ENCODE data around the gene OXA1L.

Gene OXA1L

GRCh38 chr14:22748206-22748605, 18.3 kb upstream of the OXA1L start:
- peak overlapping the region; percentile 38; the same call in 1 of the 2 replicates for H3K4me2 ChIP-seq (ENCODE audit: low read depth, low read length)
- no peaks in the 10 kb centered on the region for H3K27me3 ChIP-seq (replicated peaks; ENCODE audit: insufficient read depth, low read length)
- no peaks in the 10 kb centered on the region for H3K9me3 ChIP-seq (replicated peaks; ENCODE audit: insufficient read depth, low read length)
- peaks cover 17% of the 10 kb centered on the region; the same call in 1 of the 2 replicates for H3K4me1 ChIP-seq (ENCODE audit: low read length)
- no peaks in the 10 kb centered on the region for H3K79me2 ChIP-seq (ENCODE audit: low read length)
- DNase-seq: no peak
- H3K9me2 ChIP-seq (replicated peaks; ENCODE audit: insufficient read depth, low read length): no peaks in the 10 kb centered on the region
- peak overlapping the region; percentile 64 for H2AFZ ChIP-seq (ENCODE audit: low read length)
- no peaks in the 10 kb centered on the region for H4K20me1 ChIP-seq (ENCODE audit: insufficient read depth, low read length)
- no peak overlapping the region for H3K4me3 ChIP-seq (ENCODE audit: low read length)
- peak overlapping the region; percentile 30; the same call in 1 of the 2 replicates for H3K27ac ChIP-seq (ENCODE audit: low read length)
- 0 out of 2 replicates have a peak, but pooled peaks cover 5% of the 10 kb centered on the region for H3F3A ChIP-seq (ENCODE audit: insufficient read depth, low read length)
- no peaks in the 10 kb centered on the region for H3K36me3 ChIP-seq (replicated peaks; ENCODE audit: insufficient read depth, low read length)
- H3K9ac ChIP-seq (ENCODE audit: low read length): no peak overlapping the region
- TF ChIP-seq EZH2 (optimal IDR thresholded peaks at IDR 0.05; ENCODE audit: low read depth, low read length): no peak
- no peak for TF ChIP-seq EZH2phosphoT487 (IDR thresholded peaks at IDR 0.05; ENCODE audit: low read length)
- TF ChIP-seq CTCF (IDR thresholded peaks at IDR 0.05; ENCODE audit: low read length): no peak

- H3K27ac ChIP-seq (ENCODE audit: low read length): peak overlapping the region; percentile 30; the same call in 1 of the 2 replicates
- H3K27me3 ChIP-seq (replicated peaks; ENCODE audit: insufficient read depth, low read length): no peaks in the 10 kb centered on the region
- peak overlapping the region; percentile 38; the same call in 1 of the 2 replicates for H3K4me2 ChIP-seq (ENCODE audit: low read depth, low read length)
- no peaks in the 10 kb centered on the region for H3K79me2 ChIP-seq (ENCODE audit: low read length)
- DNase-seq: no peak
- TF ChIP-seq CTCF (IDR thresholded peaks at IDR 0.05; ENCODE audit: low read length) (0 out of 2 replicates have a peak, but pooled peaks have one; percentile 8), EZH2phosphoT487 (IDR thresholded peaks at IDR 0.05; ENCODE audit: low read length) (no peak), EZH2 (optimal IDR thresholded peaks at IDR 0.05; ENCODE audit: low read depth, low read length) (no peak)
- H2AFZ ChIP-seq (ENCODE audit: low read length): peak overlapping the region; percentile 64
- H3F3A ChIP-seq (ENCODE audit: insufficient read depth, low read length): 0 out of 2 replicates have a peak, but pooled peaks cover 5% of the 10 kb centered on the region
- H3K4me3 ChIP-seq (ENCODE audit: low read length): no peak overlapping the region
- H3K9ac ChIP-seq (ENCODE audit: low read length): no peak overlapping the region
- no peaks in the 10 kb centered on the region for H3K36me3 ChIP-seq (replicated peaks; ENCODE audit: insufficient read depth, low read length)
- no peaks in the 10 kb centered on the region for H3K9me2 ChIP-seq (replicated peaks; ENCODE audit: insufficient read depth, low read length)
- no peaks in the 10 kb centered on the region for H4K20me1 ChIP-seq (ENCODE audit: insufficient read depth, low read length)
- H3K9me3 ChIP-seq (replicated peaks; ENCODE audit: insufficient read depth, low read length): no peaks in the 10 kb centered on the region
- H3K4me1 ChIP-seq (ENCODE audit: low read length): peaks cover 20% of the 10 kb centered on the region; the same call in 1 of the 2 replicates
Measured at GRCh38 chr14:22748631-22749068, 17.8 kb upstream of the OXA1L start.

- no peak overlapping the region for H3K4me3 ChIP-seq (ENCODE audit: low read length)
- no peak overlapping the region for H3K27ac ChIP-seq (ENCODE audit: low read length)
- no peak overlapping the region for H2AFZ ChIP-seq (ENCODE audit: low read length)
- no peak overlapping the region for H3K9ac ChIP-seq (ENCODE audit: low read length)
- H3K4me1 ChIP-seq (ENCODE audit: low read length): peaks cover 20% of the 10 kb centered on the region; the same call in 1 of the 2 replicates
- H3K9me3 ChIP-seq (replicated peaks; ENCODE audit: insufficient read depth, low read length): no peaks in the 10 kb centered on the region
- no peaks in the 10 kb centered on the region for H3K9me2 ChIP-seq (replicated peaks; ENCODE audit: insufficient read depth, low read length)
- no peaks in the 10 kb centered on the region for H4K20me1 ChIP-seq (ENCODE audit: insufficient read depth, low read length)
- H3F3A ChIP-seq (ENCODE audit: insufficient read depth, low read length): 0 out of 2 replicates have a peak, but pooled peaks cover 5% of the 10 kb centered on the region
- H3K27me3 ChIP-seq (replicated peaks; ENCODE audit: insufficient read depth, low read length): no peaks in the 10 kb centered on the region
- no peak for DNase-seq
- no peaks in the 10 kb centered on the region for H3K79me2 ChIP-seq (ENCODE audit: low read length)
- H3K36me3 ChIP-seq (replicated peaks; ENCODE audit: insufficient read depth, low read length): no peaks in the 10 kb centered on the region
- H3K4me2 ChIP-seq (ENCODE audit: low read depth, low read length): no peak overlapping the region
- no peak for TF ChIP-seq EZH2 (optimal IDR thresholded peaks at IDR 0.05; ENCODE audit: low read depth, low read length)
- TF ChIP-seq EZH2phosphoT487 (IDR thresholded peaks at IDR 0.05; ENCODE audit: low read length): no peak
- no peak for TF ChIP-seq CTCF (IDR thresholded peaks at IDR 0.05; ENCODE audit: low read length)
Measured at GRCh38 chr14:22752422-22752821, 14.1 kb upstream of the OXA1L start.

All from MM.1S (cell line).